ENCODE data around the gene CCNA2.

Gene CCNA2

GRCh38 chr4:121783210-121783609 lies 40.5 kb downstream of the CCNA2 start:
- TF ChIP-seq, protein P1, sequence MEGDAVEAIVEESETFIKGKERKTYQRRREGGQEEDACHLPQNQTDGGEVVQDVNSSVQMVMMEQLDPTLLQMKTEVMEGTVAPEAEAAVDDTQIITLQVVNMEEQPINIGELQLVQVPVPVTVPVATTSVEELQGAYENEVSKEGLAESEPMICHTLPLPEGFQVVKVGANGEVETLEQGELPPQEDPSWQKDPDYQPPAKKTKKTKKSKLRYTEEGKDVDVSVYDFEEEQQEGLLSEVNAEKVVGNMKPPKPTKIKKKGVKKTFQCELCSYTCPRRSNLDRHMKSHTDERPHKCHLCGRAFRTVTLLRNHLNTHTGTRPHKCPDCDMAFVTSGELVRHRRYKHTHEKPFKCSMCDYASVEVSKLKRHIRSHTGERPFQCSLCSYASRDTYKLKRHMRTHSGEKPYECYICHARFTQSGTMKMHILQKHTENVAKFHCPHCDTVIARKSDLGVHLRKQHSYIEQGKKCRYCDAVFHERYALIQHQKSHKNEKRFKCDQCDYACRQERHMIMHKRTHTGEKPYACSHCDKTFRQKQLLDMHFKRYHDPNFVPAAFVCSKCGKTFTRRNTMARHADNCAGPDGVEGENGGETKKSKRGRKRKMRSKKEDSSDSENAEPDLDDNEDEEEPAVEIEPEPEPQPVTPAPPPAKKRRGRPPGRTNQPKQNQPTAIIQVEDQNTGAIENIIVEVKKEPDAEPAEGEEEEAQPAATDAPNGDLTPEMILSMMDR (conservative IDR thresholded peaks at IDR 0.05; ENCODE audit: low read depth, low read length) = no peak
- no peak for DNase-seq (ENCODE audit: low read depth)
- H3K4me3 ChIP-seq (ENCODE audit: low read depth, low read length) = no peak overlapping the region

DNA sequence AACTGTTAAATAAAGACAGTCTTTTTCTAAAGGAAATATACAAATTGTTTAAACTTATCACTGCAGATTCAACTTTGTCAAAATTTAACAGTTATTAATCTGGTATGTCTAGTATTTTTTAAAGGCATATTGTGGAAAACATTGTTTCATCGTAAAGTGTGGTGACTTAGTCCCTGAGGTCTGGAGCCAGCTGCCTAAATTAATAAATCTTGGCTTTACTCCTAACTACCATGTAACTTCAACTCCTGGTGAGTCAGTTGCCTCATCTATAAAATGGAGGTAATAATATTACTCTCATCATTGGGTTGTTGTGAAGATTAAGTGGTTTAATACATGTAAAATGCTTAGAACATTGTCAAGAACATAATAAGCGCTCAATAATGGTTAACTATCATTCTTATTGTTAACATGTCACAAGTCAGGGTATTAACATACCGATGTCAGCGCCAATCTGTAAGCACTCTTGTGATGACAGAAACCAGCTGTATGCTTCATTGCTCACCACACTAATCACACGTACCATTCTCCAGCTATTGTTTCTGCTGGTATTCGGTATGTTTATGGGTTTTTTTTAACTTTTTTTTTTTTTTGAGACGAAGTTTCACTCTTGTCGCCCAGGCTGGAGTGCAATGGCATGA lies 44.6 kb downstream of the CCNA2 start:
- DNase-seq (ENCODE audit: low read depth) = no peak
- no peak overlapping the region for H3K4me3 ChIP-seq (ENCODE audit: low read depth, low read length)
- TF ChIP-seq, protein P1 (conservative IDR thresholded peaks at IDR 0.05; ENCODE audit: low read depth, low read length) = no peak

GRCh38 chr4:121777625-121778024 lies 46.1 kb downstream of the CCNA2 start:
- DNase-seq (ENCODE audit: low read depth) = no peak
- TF ChIP-seq, protein P1 (conservative IDR thresholded peaks at IDR 0.05; ENCODE audit: low read depth, low read length) = no peak
- no peak overlapping the region for H3K4me3 ChIP-seq (ENCODE audit: low read depth, low read length)

DNA sequence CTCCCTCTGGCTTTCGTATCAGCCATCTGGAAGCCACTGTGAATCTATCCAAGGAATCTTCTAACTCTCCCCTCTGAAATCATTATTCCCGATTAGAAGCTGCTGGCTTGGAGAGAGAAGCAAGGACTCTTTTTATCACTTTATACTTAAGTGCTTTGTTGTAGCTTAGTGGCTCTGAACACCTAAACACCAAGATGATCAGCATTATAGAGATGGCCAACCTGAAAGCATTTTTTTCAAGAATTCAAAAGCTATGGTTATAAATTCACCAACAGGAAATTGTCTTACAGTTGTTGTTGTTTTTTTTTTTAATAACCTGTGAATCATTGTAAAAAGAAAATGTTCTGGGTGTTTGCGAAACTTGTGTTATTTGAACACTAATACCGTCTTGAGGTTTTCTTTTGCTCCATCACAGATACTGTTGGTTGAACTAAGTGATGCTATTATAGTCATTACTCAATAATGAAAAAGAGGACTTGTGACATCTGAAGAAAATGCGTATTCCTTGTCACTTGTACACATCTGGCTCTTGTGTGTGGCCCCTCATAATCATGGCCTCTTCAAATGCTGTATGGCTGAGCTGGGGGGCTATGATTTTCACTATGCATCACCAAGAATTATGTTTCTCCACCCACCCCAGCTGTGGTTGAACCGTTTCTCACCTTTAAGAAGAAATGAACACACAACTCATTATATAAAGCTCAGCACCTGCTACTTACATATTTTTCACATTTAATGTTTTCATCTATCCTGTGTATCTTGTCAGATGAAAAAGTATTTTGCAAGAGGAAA lies 46.9 kb downstream of the CCNA2 start:
- H3K4me3 ChIP-seq (ENCODE audit: low read depth, low read length) = no peak overlapping the region
- TF ChIP-seq, protein P1 (conservative IDR thresholded peaks at IDR 0.05; ENCODE audit: low read depth, low read length) = no peak
- DNase-seq (ENCODE audit: low read depth) = no peak

DNA sequence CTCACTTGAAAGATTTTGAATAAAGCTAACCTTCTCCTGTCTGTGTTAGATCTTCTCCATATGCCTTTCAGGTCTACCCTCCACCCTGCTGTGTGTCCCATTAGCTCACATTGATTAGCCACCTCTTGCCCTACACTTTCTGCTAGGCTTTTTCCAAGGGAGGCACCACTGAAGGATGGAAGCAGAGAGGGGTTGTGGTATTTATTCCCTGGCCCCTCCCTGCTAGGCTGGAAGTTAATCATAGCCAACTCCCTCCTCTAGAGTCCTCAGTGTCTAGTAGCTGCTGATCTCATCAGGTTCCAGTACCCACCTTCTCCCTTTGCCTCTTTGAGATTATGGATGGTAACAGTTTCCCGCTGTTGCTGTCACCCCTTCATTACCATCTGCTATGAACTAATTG lies 49.8 kb downstream of the CCNA2 start:
- TF ChIP-seq, protein P1 (conservative IDR thresholded peaks at IDR 0.05; ENCODE audit: low read depth, low read length) = no peak
- DNase-seq (ENCODE audit: low read depth) = no peak
- no peak overlapping the region for H3K4me3 ChIP-seq (ENCODE audit: low read depth, low read length)

- H3K4me3 ChIP-seq (ENCODE audit: low read depth, low read length) = no peak overlapping the region
- TF ChIP-seq, protein P1 (conservative IDR thresholded peaks at IDR 0.05; ENCODE audit: low read depth, low read length) = no peak
- DNase-seq (ENCODE audit: low read depth) = no peak
Observed at GRCh38 chr4:121771869-121772268, 51.8 kb downstream of the CCNA2 start.
